HEK293 (cell line): ENCODE measurements around the gene FRZB.

Source experiments
- FEZF1 ChIP-seq: fragments of 450-650 bp; formaldehyde crosslinking; IDR thresholded peaks from 2 replicates; pipeline ENCODE4 v1.5.1; 2016; ENCODE audit warnings: missing biosample characterization, missing genetic modification characterization
- HOXA7 ChIP-seq: sonication (generic); formaldehyde crosslinking; IDR thresholded peaks from 2 replicates; pipeline ENCODE4 v1.8.1; 2022; ENCODE audit warnings: missing genetic modification reagents, borderline replicate concordance
- KLF10 ChIP-seq: fragments of 450-650 bp; IDR thresholded peaks from 2 replicates; pipeline ENCODE4 v1.5.1; 2018; ENCODE audit warnings: missing biosample characterization, mild to moderate bottlenecking, missing genetic modification characterization
- OSR2 ChIP-seq: fragments of 450-650 bp; formaldehyde crosslinking; IDR thresholded peaks from 2 replicates; pipeline ENCODE4 v1.5.1; 2016; ENCODE audit warnings: missing biosample characterization, missing genetic modification characterization
- OVOL3 ChIP-seq: fragments of 450-650 bp; formaldehyde crosslinking; IDR thresholded peaks from 2 replicates; pipeline ENCODE4 v1.5.1; 2016; ENCODE audit warnings: missing biosample characterization, missing genetic modification characterization
- PRDM1 ChIP-seq: fragments of 450-650 bp; formaldehyde crosslinking; IDR thresholded peaks from 2 replicates; pipeline ENCODE4; 2016; ENCODE audit warnings: missing biosample characterization, missing genetic modification characterization
- SCRT1 ChIP-seq: fragments of 450-650 bp; formaldehyde crosslinking; IDR thresholded peaks from 2 replicates; pipeline ENCODE4 v1.5.1; 2016; ENCODE audit warnings: missing biosample characterization, missing genetic modification characterization, borderline replicate concordance
- ZBTB17 ChIP-seq: fragments of 450-650 bp; formaldehyde crosslinking; IDR thresholded peaks from 2 replicates; pipeline ENCODE4 v1.5.1; 2016; ENCODE audit warnings: missing biosample characterization, missing genetic modification characterization
- ZBTB7A ChIP-seq: fragments of 450-650 bp; formaldehyde crosslinking; IDR thresholded peaks from 2 replicates; pipeline ENCODE4 v1.5.1; 2016; ENCODE audit warnings: low read depth, missing biosample characterization, missing genetic modification characterization
- ZFHX2 ChIP-seq: fragments of 450-650 bp; formaldehyde crosslinking; conservative IDR thresholded peaks from 2 replicates; pipeline ENCODE4 v1.5.1; 2016; ENCODE audit warnings: missing biosample characterization, missing genetic modification characterization
- ZIC2 ChIP-seq: fragments of 450-650 bp; formaldehyde crosslinking; IDR thresholded peaks from 2 replicates; pipeline ENCODE4 v1.5.1; 2016; ENCODE audit warnings: missing biosample characterization, missing genetic modification characterization
- ZNF175 ChIP-seq: fragments of 450-650 bp; formaldehyde crosslinking; IDR thresholded peaks from 2 replicates; pipeline ENCODE4 v1.5.1; 2016; ENCODE audit warnings: missing biosample characterization, missing genetic modification characterization
- ZNF223 ChIP-seq: fragments of 450-650 bp; formaldehyde crosslinking; IDR thresholded peaks from 2 replicates; pipeline ENCODE4 v1.5.1; 2016; ENCODE audit warnings: missing biosample characterization, missing genetic modification characterization
- ZNF416 ChIP-seq: fragments of 450-650 bp; formaldehyde crosslinking; IDR thresholded peaks from 2 replicates; pipeline ENCODE4 v1.5.1; 2016; ENCODE audit warnings: missing biosample characterization, missing genetic modification characterization
- ZNF571 ChIP-seq: fragments of 450-650 bp; formaldehyde crosslinking; IDR thresholded peaks from 2 replicates; pipeline ENCODE4 v1.5.0; 2017; ENCODE audit warnings: missing biosample characterization, missing genetic modification characterization
- ZNF621 ChIP-seq: fragments of 450-650 bp; formaldehyde crosslinking; IDR thresholded peaks from 2 replicates; pipeline ENCODE4 v1.5.1; 2017; ENCODE audit warnings: missing biosample characterization, missing genetic modification characterization
- ZNF629 ChIP-seq: fragments of 450-650 bp; formaldehyde crosslinking; IDR thresholded peaks from 2 replicates; pipeline ENCODE4 v1.5.1; 2017; ENCODE audit warnings: missing biosample characterization, missing genetic modification characterization
- ZNF677 ChIP-seq: fragments of 450-650 bp; IDR thresholded peaks from 2 replicates; pipeline ENCODE4 v1.5.0; 2018; ENCODE audit warnings: missing biosample characterization, mild to moderate bottlenecking, missing genetic modification characterization, moderate library complexity
- ZNF791 ChIP-seq: fragments of 450-650 bp; formaldehyde crosslinking; IDR thresholded peaks from 2 replicates; pipeline ENCODE4 v1.5.1; 2016; ENCODE audit warnings: missing biosample characterization, missing genetic modification characterization
- ZNF843 ChIP-seq: fragments of 450-650 bp; formaldehyde crosslinking; IDR thresholded peaks from 2 replicates; pipeline ENCODE4 v1.5.1; 2016; ENCODE audit warnings: missing biosample characterization, missing genetic modification characterization
- ZXDB ChIP-seq: fragments of 450-650 bp; formaldehyde crosslinking; IDR thresholded peaks from 2 replicates; pipeline ENCODE4 v1.5.1; 2016; ENCODE audit warnings: missing biosample characterization, missing genetic modification characterization
- TF ChIP-seq, protein P1 (sequence below): fragments of 450-650 bp; IDR thresholded peaks from 2 replicates; pipeline ENCODE4 v1.5.1; 2018; ENCODE audit warnings: missing biosample characterization, mild to moderate bottlenecking, missing genetic modification characterization
- TF ChIP-seq, protein P2 (sequence below): fragments of 450-650 bp; formaldehyde crosslinking; IDR thresholded peaks from 2 replicates; pipeline ENCODE4 v1.5.1; 2016; ENCODE audit warnings: missing biosample characterization, missing genetic modification characterization
- TF ChIP-seq, protein P3 (sequence below): fragments of 450-650 bp; formaldehyde crosslinking; IDR thresholded peaks from 2 replicates; pipeline ENCODE4 v1.5.1; 2016; ENCODE audit warnings: missing biosample characterization, missing genetic modification characterization
- TF ChIP-seq, protein P4 (sequence below): fragments of 450-650 bp; formaldehyde crosslinking; IDR thresholded peaks from 2 replicates; pipeline ENCODE4 v1.5.1; 2017; ENCODE audit warnings: missing biosample characterization, missing genetic modification characterization
- TF ChIP-seq, protein P5 (sequence below): fragments of 450-650 bp; formaldehyde crosslinking; IDR thresholded peaks from 2 replicates; pipeline ENCODE4 v1.5.1; 2017; ENCODE audit warnings: missing biosample characterization, mild to moderate bottlenecking, missing genetic modification characterization, moderate library complexity
- TF ChIP-seq, protein P6 (sequence below): fragments of 450-650 bp; formaldehyde crosslinking; IDR thresholded peaks from 2 replicates; pipeline ENCODE4 v1.5.1; 2016; ENCODE audit warnings: missing biosample characterization, missing genetic modification characterization

Gene FRZB

DNA sequence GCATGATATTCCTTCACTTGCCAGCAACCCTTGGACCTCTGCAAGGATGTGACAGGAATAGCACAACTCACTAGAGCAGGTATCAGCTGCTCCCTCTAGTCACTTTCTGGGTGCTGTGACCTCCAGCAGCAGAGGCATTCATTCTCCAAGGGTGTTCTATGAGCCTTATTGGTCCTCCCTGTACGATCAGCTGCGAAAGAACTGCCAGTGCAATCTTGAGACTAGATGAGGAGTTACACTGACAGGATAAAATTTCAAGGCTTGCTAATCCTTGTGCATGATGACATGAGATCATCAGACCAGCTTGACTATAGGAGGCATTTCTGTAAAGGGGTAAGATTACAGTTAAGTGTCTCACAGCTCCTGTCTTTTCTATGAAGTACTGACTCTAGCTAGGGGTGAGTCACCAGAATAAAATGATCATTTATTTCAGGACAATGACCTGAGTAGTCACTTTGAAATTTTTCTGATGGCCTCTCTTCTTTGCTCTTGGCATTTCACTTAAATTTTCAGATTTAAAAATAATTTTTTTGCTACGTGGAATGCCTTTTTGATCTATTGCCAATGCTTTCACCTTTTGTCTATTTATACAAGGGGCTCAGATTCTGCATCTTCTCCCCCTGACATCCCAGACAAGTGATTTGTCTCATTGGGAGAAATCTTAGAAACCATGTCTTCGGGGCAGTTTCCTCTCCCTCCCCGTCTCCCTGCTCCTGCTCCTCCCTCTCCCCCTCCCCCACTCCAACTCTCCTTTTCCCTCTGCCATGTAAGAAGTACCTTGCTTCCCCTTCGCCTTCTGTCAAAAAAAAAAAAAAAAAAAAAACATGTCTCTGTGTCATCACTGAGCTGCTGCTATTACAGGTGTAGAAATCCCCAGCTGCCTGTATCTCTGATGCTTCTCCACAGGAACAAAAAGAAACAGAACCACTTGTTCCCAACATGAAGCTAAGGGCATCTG lies 49.2 kb upstream of the FRZB start (continued):
- TF ChIP-seq, protein P1, sequence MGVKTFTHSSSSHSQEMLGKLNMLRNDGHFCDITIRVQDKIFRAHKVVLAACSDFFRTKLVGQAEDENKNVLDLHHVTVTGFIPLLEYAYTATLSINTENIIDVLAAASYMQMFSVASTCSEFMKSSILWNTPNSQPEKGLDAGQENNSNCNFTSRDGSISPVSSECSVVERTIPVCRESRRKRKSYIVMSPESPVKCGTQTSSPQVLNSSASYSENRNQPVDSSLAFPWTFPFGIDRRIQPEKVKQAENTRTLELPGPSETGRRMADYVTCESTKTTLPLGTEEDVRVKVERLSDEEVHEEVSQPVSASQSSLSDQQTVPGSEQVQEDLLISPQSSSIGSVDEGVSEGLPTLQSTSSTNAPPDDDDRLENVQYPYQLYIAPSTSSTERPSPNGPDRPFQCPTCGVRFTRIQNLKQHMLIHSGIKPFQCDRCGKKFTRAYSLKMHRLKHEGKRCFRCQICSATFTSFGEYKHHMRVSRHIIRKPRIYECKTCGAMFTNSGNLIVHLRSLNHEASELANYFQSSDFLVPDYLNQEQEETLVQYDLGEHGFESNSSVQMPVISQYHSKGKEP (tag by site-specific recombination) = peak; percentile 75
- peak; percentile 54; the same call in 1 of the 2 replicates for TF ChIP-seq ZXDB (tag by site-specific recombination)
- TF ChIP-seq, protein P2, sequence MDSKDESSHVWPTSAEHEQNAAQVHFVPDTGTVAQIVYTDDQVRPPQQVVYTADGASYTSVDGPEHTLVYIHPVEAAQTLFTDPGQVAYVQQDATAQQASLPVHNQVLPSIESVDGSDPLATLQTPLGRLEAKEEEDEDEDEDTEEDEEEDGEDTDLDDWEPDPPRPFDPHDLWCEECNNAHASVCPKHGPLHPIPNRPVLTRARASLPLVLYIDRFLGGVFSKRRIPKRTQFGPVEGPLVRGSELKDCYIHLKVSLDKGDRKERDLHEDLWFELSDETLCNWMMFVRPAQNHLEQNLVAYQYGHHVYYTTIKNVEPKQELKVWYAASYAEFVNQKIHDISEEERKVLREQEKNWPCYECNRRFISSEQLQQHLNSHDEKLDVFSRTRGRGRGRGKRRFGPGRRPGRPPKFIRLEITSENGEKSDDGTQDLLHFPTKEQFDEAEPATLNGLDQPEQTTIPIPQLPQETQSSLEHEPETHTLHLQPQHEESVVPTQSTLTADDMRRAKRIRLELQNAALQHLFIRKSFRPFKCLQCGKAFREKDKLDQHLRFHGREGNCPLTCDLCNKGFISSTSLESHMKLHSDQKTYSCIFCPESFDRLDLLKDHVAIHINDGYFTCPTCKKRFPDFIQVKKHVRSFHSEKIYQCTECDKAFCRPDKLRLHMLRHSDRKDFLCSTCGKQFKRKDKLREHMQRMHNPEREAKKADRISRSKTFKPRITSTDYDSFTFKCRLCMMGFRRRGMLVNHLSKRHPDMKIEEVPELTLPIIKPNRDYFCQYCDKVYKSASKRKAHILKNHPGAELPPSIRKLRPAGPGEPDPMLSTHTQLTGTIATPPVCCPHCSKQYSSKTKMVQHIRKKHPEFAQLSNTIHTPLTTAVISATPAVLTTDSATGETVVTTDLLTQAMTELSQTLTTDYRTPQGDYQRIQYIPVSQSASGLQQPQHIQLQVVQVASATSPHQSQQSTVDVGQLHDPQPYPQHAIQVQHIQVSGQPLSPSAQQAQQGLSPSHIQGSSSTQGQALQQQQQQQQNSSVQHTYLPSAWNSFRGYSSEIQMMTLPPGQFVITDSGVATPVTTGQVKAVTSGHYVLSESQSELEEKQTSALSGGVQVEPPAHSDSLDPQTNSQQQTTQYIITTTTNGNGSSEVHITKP (tag by site-specific recombination) = peak; percentile 60
- no peak for TF ChIP-seq ZNF571 (tag by site-specific recombination)
- TF ChIP-seq ZNF629 = peak; percentile 91
- TF ChIP-seq ZNF791 (tag by site-specific recombination) = no peak
- no peak; the same call in 1 of the 2 replicates for TF ChIP-seq OVOL3
- TF ChIP-seq, protein P3, sequence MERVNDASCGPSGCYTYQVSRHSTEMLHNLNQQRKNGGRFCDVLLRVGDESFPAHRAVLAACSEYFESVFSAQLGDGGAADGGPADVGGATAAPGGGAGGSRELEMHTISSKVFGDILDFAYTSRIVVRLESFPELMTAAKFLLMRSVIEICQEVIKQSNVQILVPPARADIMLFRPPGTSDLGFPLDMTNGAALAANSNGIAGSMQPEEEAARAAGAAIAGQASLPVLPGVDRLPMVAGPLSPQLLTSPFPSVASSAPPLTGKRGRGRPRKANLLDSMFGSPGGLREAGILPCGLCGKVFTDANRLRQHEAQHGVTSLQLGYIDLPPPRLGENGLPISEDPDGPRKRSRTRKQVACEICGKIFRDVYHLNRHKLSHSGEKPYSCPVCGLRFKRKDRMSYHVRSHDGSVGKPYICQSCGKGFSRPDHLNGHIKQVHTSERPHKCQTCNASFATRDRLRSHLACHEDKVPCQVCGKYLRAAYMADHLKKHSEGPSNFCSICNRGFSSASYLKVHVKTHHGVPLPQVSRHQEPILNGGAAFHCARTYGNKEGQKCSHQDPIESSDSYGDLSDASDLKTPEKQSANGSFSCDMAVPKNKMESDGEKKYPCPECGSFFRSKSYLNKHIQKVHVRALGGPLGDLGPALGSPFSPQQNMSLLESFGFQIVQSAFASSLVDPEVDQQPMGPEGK (tag by site-specific recombination) = no peak
- TF ChIP-seq, protein P4, sequence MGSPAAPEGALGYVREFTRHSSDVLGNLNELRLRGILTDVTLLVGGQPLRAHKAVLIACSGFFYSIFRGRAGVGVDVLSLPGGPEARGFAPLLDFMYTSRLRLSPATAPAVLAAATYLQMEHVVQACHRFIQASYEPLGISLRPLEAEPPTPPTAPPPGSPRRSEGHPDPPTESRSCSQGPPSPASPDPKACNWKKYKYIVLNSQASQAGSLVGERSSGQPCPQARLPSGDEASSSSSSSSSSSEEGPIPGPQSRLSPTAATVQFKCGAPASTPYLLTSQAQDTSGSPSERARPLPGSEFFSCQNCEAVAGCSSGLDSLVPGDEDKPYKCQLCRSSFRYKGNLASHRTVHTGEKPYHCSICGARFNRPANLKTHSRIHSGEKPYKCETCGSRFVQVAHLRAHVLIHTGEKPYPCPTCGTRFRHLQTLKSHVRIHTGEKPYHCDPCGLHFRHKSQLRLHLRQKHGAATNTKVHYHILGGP = no peak
- no peak for TF ChIP-seq ZNF223 (tag by site-specific recombination)
- TF ChIP-seq ZNF843 (tag by site-specific recombination) = peak; percentile 60; the same call in 1 of the 2 replicates
- TF ChIP-seq ZBTB7A (tag by site-specific recombination) = no peak
- TF ChIP-seq, protein P5, sequence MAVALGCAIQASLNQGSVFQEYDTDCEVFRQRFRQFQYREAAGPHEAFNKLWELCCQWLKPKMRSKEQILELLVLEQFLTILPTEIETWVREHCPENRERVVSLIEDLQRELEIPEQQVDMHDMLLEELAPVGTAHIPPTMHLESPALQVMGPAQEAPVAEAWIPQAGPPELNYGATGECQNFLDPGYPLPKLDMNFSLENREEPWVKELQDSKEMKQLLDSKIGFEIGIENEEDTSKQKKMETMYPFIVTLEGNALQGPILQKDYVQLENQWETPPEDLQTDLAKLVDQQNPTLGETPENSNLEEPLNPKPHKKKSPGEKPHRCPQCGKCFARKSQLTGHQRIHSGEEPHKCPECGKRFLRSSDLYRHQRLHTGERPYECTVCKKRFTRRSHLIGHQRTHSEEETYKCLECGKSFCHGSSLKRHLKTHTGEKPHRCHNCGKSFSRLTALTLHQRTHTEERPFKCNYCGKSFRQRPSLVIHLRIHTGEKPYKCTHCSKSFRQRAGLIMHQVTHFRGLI (tag by site-specific recombination) = no peak
- no peak for TF ChIP-seq ZNF677 (tag by site-specific recombination)
- peak; percentile 83 for TF ChIP-seq FEZF1 (tag by site-specific recombination)
- 0 out of 2 replicates have a peak, but pooled peaks have one; percentile 28 for TF ChIP-seq KLF10 (tag by site-specific recombination)
- no peak for TF ChIP-seq ZFHX2 (tag by site-specific recombination)
- TF ChIP-seq ZNF175 (tag by site-specific recombination) = no peak
- TF ChIP-seq ZIC2 (tag by site-specific recombination) = 0 out of 2 replicates have a peak, but pooled peaks have one; percentile 11
- TF ChIP-seq OSR2 (tag by site-specific recombination) = peak; percentile 95
- TF ChIP-seq HOXA7 (CRISPR knock-in tag) = no peak
- no peak for TF ChIP-seq ZNF621 (tag by site-specific recombination)
- no peak for TF ChIP-seq ZNF416 (tag by site-specific recombination)
- TF ChIP-seq, protein P6, sequence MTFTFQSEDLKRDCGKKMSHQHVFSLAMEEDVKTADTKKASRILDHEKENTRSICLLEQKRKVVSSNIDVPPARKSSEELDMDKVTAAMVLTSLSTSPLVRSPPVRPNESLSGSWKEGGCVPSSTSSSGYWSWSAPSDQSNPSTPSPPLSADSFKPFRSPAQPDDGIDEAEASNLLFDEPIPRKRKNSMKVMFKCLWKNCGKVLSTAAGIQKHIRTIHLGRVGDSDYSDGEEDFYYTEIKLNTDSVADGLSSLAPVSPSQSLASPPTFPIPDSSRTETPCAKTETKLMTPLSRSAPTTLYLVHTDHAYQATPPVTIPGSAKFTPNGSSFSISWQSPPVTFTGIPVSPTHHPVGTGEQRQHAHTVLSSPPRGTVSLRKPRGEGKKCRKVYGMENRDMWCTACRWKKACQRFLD (tag by site-specific recombination) = no peak
- peak; percentile 79 for TF ChIP-seq ZBTB17
- TF ChIP-seq PRDM1 (tag by site-specific recombination) = peak; percentile 84
- TF ChIP-seq SCRT1 (tag by site-specific recombination) = 0 out of 2 replicates have a peak, but pooled peaks have one; percentile 57
